GM19452 (cell line): ENCODE data around the gene TOR1A.
"Not testable (repeated sequence)": the region's sequence is repeated elsewhere in the genome, so short reads cannot be mapped to it uniquely, and the experiment has no call there.

ENCODE experiments used
- ATAC-seq: cut with Tn5 transposase; IDR thresholded peaks from one replicate; pipeline ENCODE4 v1.9.1; 2021; ENCODE audit not compliant: unreplicated experiment

The TOR1A gene

GRCh38 chr9:129783516-129784361 is 40.2 kb downstream of the TOR1A start:
- ATAC-seq: no peak

- ATAC-seq: no peak
Observed at GRCh38 chr9:129781981-129782380, 42.0 kb downstream of the TOR1A start.

GRCh38 chr9:129781131-129781530 is 42.8 kb downstream of the TOR1A start:
- ATAC-seq: no peak

- no peak for ATAC-seq
Observed at GRCh38 chr9:129779560-129780190, 44.3 kb downstream of the TOR1A start.

- ATAC-seq: no peak
Observed at GRCh38 chr9:129778469-129778868, 45.5 kb downstream of the TOR1A start.

- ATAC-seq: no peak
Observed at GRCh38 chr9:129777769-129778130, 46.2 kb downstream of the TOR1A start.

GRCh38 chr9:129776938-129777768 is 46.8 kb downstream of the TOR1A start:
- no peak for ATAC-seq

- no peak for ATAC-seq
Observed at GRCh38 chr9:129776566-129776937, 47.4 kb downstream of the TOR1A start.

GRCh38 chr9:129776096-129776495 is 47.8 kb downstream of the TOR1A start:
- not testable (repeated sequence) for ATAC-seq

- no peak for ATAC-seq
Observed at GRCh38 chr9:129775448-129775798, 48.5 kb downstream of the TOR1A start.

GRCh38 chr9:129774791-129775447 is 49.0 kb downstream of the TOR1A start:
- ATAC-seq: no peak

GRCh38 chr9:129773262-129774048 is 50.5 kb downstream of the TOR1A start:
- no peak for ATAC-seq

- ATAC-seq: no peak
Observed at GRCh38 chr9:129770741-129771140, 53.2 kb downstream of the TOR1A start.

- no peak for ATAC-seq
Observed at GRCh38 chr9:129769669-129770068, 54.3 kb downstream of the TOR1A start.

- no peak for ATAC-seq
Observed at GRCh38 chr9:129768486-129768885, 55.5 kb downstream of the TOR1A start.

GRCh38 chr9:129765764-129766317 is 58.1 kb downstream of the TOR1A start:
- ATAC-seq: no peak

- no peak for ATAC-seq
Observed at GRCh38 chr9:129762985-129763926, 60.7 kb downstream of the TOR1A start.
